Purkinje cell (primary cell): Measurements from ENCODE around the gene ZWINT. TPM values are rescaled to one million over a fixed set of nuclear protein-coding genes. Genes with fewer than 3 reads are reported as not detected.

Experiments used
- polyA plus RNA-seq: library from polyadenylated mRNA; unstranded; fragments of >200 nt; fragmentation: Nextera tagmentation; gene quantifications from 2 replicates; pipeline ENCODE4 v1.2.1, GENCODE V29; 2014

Gene ZWINT, protein sequence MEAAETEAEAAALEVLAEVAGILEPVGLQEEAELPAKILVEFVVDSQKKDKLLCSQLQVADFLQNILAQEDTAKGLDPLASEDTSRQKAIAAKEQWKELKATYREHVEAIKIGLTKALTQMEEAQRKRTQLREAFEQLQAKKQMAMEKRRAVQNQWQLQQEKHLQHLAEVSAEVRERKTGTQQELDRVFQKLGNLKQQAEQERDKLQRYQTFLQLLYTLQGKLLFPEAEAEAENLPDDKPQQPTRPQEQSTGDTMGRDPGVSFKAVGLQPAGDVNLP
- 3.2 and 4.4 TPM in 2 replicates for polyA plus RNA-seq

DNA sequence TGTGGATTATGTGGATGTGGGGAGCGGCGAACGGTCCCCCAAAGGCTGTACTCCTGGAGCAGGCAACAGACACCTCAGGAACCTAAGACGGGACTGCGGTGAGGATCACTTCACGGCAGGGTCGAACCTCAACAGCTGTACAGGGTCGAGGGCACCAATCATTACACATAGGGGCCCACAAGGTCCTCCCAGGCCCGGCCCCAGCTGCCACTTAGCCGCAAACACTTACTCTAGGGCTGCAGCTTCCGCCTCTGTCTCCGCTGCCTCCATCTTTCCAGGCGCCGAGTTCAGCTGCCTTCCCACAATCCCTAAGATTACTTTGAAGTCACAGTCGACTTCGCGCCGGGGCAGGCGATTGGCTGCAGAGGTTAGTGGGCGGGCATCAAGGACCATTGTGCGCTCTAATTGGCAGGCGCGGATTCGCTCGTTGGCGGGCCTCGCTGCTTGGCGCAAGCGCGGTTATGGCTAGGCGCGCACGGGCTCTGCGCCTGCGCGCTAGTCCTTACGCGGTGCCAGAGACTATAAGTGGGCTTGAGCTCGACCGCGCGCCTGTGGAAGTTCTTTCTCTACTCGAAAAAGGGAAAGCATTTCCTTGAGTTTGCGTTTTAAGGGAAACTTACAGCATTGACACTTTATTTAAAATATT lies at the start of gene ZWINT:
ZWINT (minus strand) TSS at position 293 of the 646 bp plus-strand sequence; CDS start at position 270, 23 bp downstream.

